Measurements from ENCODE around the gene OPA3.

OPA3 gene

GRCh38 chr19:45587873-45588272, 3.3 kb upstream of the OPA3 start:
- no peak for TF ChIP-seq CTCF (IDR thresholded peaks at IDR 0.05; ENCODE audit: borderline replicate concordance, extremely low read depth, low read length, poor library complexity, severe bottlenecking)
- TF ChIP-seq EZH2 (IDR thresholded peaks at IDR 0.05; ENCODE audit: borderline replicate concordance, low read depth, low read length, severe bottlenecking), result no peak
- Histone ChIP-seq H3K79me2 (ENCODE audit: insufficient read depth, low read length) (peaks cover 12% of the 10 kb centered on the region), H3K27me3 (ENCODE audit: insufficient read depth, low read length, poor library complexity) (no peaks in the 10 kb centered on the region), H3K9me3 (ENCODE audit: insufficient read depth, low read length, severe bottlenecking) (no peaks in the 10 kb centered on the region), H3K4me1 (ENCODE audit: insufficient read depth, low read length) (peaks cover 18% of the 10 kb centered on the region), H3K27ac (ENCODE audit: low read length) (no peak overlapping the region), H3K9ac (ENCODE audit: low read depth, low read length) (no peak overlapping the region), H3K4me3 (ENCODE audit: low read depth in 1 of 2, low read length in 2 of 2) (no peak overlapping the region), H3K4me2 (ENCODE audit: insufficient read depth, low read length) (no peak overlapping the region), H4K20me1 (ENCODE audit: insufficient read depth, low read length) (no peaks in the 10 kb centered on the region), H3K36me3 (ENCODE audit: insufficient read depth, low read length) (no peaks in the 10 kb centered on the region), H2AFZ (ENCODE audit: low read depth, low read length) (peak overlapping the region; percentile 25; the same call in 1 of the 2 replicates)
- ATAC-seq (ENCODE audit: insufficient read depth, low read depth) (no peak), DNase-seq (no peak)

GRCh38 chr19:45585158-45585577, 566 bp upstream of the OPA3 start:
- H3K9ac ChIP-seq (ENCODE audit: low read depth, low read length), result peak overlapping the region; percentile 76
- H3K27ac ChIP-seq (ENCODE audit: low read length), result peak overlapping the region; percentile 87
- H3K36me3 ChIP-seq (ENCODE audit: insufficient read depth, low read length), result 0 out of 2 replicates have a peak, but pooled peaks cover 4% of the 10 kb centered on the region
- H3K4me1 ChIP-seq (ENCODE audit: insufficient read depth, low read length), result peaks cover 19% of the 10 kb centered on the region
- ATAC-seq (ENCODE audit: insufficient read depth, low read depth), result no peak
- H3K79me2 ChIP-seq (ENCODE audit: insufficient read depth, low read length), result peaks cover 32% of the 10 kb centered on the region
- DNase-seq, result no peak
- H3K9me3 ChIP-seq (ENCODE audit: insufficient read depth, low read length, severe bottlenecking), result no peaks in the 10 kb centered on the region
- peak overlapping the region; percentile 19 to 90; a peak in 3 of 4 replicates for H3K4me3 ChIP-seq (ENCODE audit: low read depth in 1 of 2, low read length in 2 of 2)
- H2AFZ ChIP-seq (ENCODE audit: low read depth, low read length), result peak overlapping the region; percentile 90
- peak overlapping the region; percentile 98 for H3K4me2 ChIP-seq (ENCODE audit: insufficient read depth, low read length)
- TF ChIP-seq EZH2 (IDR thresholded peaks at IDR 0.05; ENCODE audit: borderline replicate concordance, low read depth, low read length, severe bottlenecking), result no peak
- no peak for TF ChIP-seq CTCF (IDR thresholded peaks at IDR 0.05; ENCODE audit: borderline replicate concordance, extremely low read depth, low read length, poor library complexity, severe bottlenecking)
- no peaks in the 10 kb centered on the region for H3K27me3 ChIP-seq (ENCODE audit: insufficient read depth, low read length, poor library complexity)
- no peaks in the 10 kb centered on the region for H4K20me1 ChIP-seq (ENCODE audit: insufficient read depth, low read length)

DNA sequence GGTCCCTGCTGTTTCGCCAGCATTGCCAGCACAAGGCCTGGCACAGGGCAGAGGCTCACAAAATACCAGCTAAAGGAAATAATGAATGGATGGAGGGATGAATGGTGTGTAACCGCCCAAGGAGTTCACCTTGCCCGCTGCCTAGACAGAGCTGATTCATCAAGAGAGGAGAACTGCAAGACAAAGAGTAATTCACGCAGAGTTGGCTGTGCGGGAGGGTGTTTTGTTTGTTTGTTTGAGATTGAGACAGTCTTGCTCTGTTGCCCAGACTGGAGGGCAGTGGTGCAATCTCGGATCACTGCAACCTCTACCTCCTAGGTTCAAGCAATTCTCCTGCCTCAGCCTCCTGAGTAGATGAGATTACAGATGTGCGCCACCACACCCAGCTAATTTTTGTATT, 3.0 kb downstream of the OPA3 start:
- Histone ChIP-seq H3K79me2 (ENCODE audit: insufficient read depth, low read length) (peaks cover 36% of the 10 kb centered on the region), H3K9me3 (ENCODE audit: insufficient read depth, low read length, severe bottlenecking) (no peaks in the 10 kb centered on the region), H3K27me3 (ENCODE audit: insufficient read depth, low read length, poor library complexity) (no peaks in the 10 kb centered on the region), H3K4me2 (ENCODE audit: insufficient read depth, low read length) (no peak overlapping the region), H2AFZ (ENCODE audit: low read depth, low read length) (no peak overlapping the region), H3K4me3 (ENCODE audit: low read depth in 1 of 2, low read length in 2 of 2) (no peak overlapping the region), H4K20me1 (ENCODE audit: insufficient read depth, low read length) (no peaks in the 10 kb centered on the region), H3K36me3 (ENCODE audit: insufficient read depth, low read length) (0 out of 2 replicates have a peak, but pooled peaks cover 4% of the 10 kb centered on the region), H3K4me1 (ENCODE audit: insufficient read depth, low read length) (peaks cover 19% of the 10 kb centered on the region), H3K27ac (ENCODE audit: low read length) (no peak overlapping the region), H3K9ac (ENCODE audit: low read depth, low read length) (no peak overlapping the region)
- TF ChIP-seq CTCF (IDR thresholded peaks at IDR 0.05; ENCODE audit: borderline replicate concordance, extremely low read depth, low read length, poor library complexity, severe bottlenecking), result no peak
- TF ChIP-seq EZH2 (IDR thresholded peaks at IDR 0.05; ENCODE audit: borderline replicate concordance, low read depth, low read length, severe bottlenecking), result no peak
- DNase-seq (no peak), ATAC-seq (ENCODE audit: insufficient read depth, low read depth) (no peak)

GRCh38 chr19:45578861-45579260, 5.7 kb downstream of the OPA3 start:
- Histone ChIP-seq H2AFZ (ENCODE audit: low read depth, low read length) (no peak overlapping the region), H3K9me3 (ENCODE audit: insufficient read depth, low read length, severe bottlenecking) (no peaks in the 10 kb centered on the region), H3K4me2 (ENCODE audit: insufficient read depth, low read length) (no peak overlapping the region), H3K4me1 (ENCODE audit: insufficient read depth, low read length) (peaks cover 10% of the 10 kb centered on the region), H3K4me3 (ENCODE audit: low read depth in 1 of 2, low read length in 2 of 2) (no peak overlapping the region), H4K20me1 (ENCODE audit: insufficient read depth, low read length) (no peaks in the 10 kb centered on the region), H3K27me3 (ENCODE audit: insufficient read depth, low read length, poor library complexity) (no peaks in the 10 kb centered on the region), H3K9ac (ENCODE audit: low read depth, low read length) (no peak overlapping the region), H3K79me2 (ENCODE audit: insufficient read depth, low read length) (peaks cover 49% of the 10 kb centered on the region), H3K27ac (ENCODE audit: low read length) (no peak overlapping the region), H3K36me3 (ENCODE audit: insufficient read depth, low read length) (0 out of 2 replicates have a peak, but pooled peaks cover 4% of the 10 kb centered on the region)
- no peak for ATAC-seq (ENCODE audit: insufficient read depth, low read depth)
- TF ChIP-seq EZH2 (IDR thresholded peaks at IDR 0.05; ENCODE audit: borderline replicate concordance, low read depth, low read length, severe bottlenecking), result no peak
- no peak for TF ChIP-seq CTCF (IDR thresholded peaks at IDR 0.05; ENCODE audit: borderline replicate concordance, extremely low read depth, low read length, poor library complexity, severe bottlenecking)
- DNase-seq, result no peak

Data from DND-41 (cell line).